D721Med (cell line): ENCODE measurements around the gene GAMT.

Experiments used
- DNase-seq: peaks from one replicate; pipeline ENCODE4 v3.0.0; 2011; ENCODE audit warnings: low spot score; ENCODE audit not compliant: insufficient read length
- FAIRE-seq: peaks from 2 replicates; lab custom pipeline; 2011; peaks lifted over from hg19 to GRCh38; lab: Jason Lieb, UNC
- CTCF ChIP-seq: IDR thresholded peaks from 2 replicates; pipeline ENCODE4 v1.5.1; 2012; ENCODE audit warnings: mild to moderate bottlenecking, control low read depth; ENCODE audit not compliant: insufficient read depth; ENCODE audit errors: missing control alignments

Gene GAMT

GRCh38 chr19:1374250-1374577, 27.1 kb downstream of the GAMT start:
- TF ChIP-seq CTCF, result no peak
- DNase-seq, result no peak
- FAIRE-seq, result no peak

GRCh38 chr19:1373534-1374249, 27.6 kb downstream of the GAMT start:
- TF ChIP-seq CTCF, result no peak
- DNase-seq (no peak), FAIRE-seq (no peak)

- TF ChIP-seq CTCF, result no peak
- no peak for DNase-seq
- no peak for FAIRE-seq
Measured at GRCh38 chr19:1373042-1373533, 28.3 kb downstream of the GAMT start.

GRCh38 chr19:1370579-1371361, 30.6 kb downstream of the GAMT start:
- DNase-seq (no peak), FAIRE-seq (no peak)
- TF ChIP-seq CTCF, result no peak

GRCh38 chr19:1369214-1369805, 32.0 kb downstream of the GAMT start:
- DNase-seq, result no peak
- FAIRE-seq, result no peak
- TF ChIP-seq CTCF, result no peak

GRCh38 chr19:1366899-1367870, 34.2 kb downstream of the GAMT start:
- FAIRE-seq (no peak), DNase-seq (no peak)
- TF ChIP-seq CTCF, result no peak
